Measurements from ENCODE around the gene SYTL2.

The SYTL2 gene

GRCh38 chr11:85755701-85756100 is 55.2 kb downstream of the SYTL2 start:
- Histone ChIP-seq H3K9me3 (ENCODE audit: low read depth, low read length) (no peaks in the 10 kb centered on the region), H3K36me3 (ENCODE audit: insufficient read depth, low read length) (no peaks in the 10 kb centered on the region), H3K4me3 (no peak overlapping the region), H3K27ac (no peak overlapping the region), H3K9ac (ENCODE audit: insufficient read length) (no peak overlapping the region)
- DNase-seq (ENCODE audit: low read depth, low spot score) = no peak
- TF ChIP-seq POLR2AphosphoS5 (IDR thresholded peaks at IDR 0.05; ENCODE audit: borderline replicate concordance, low read depth, low read length) (no peak), EZH2 (IDR thresholded peaks at IDR 0.05) (no peak), FOXP2 (optimal IDR thresholded peaks at IDR 0.05; ENCODE audit: control extremely low read depth, extremely low read length, insufficient read depth) (no peak)

GRCh38 chr11:85755285-85755684 is 55.7 kb downstream of the SYTL2 start:
- H3K9me3 ChIP-seq (ENCODE audit: low read depth, low read length) = no peaks in the 10 kb centered on the region
- no peak for DNase-seq (ENCODE audit: low read depth, low spot score)
- no peak overlapping the region for H3K4me3 ChIP-seq
- TF ChIP-seq POLR2AphosphoS5 (IDR thresholded peaks at IDR 0.05; ENCODE audit: borderline replicate concordance, low read depth, low read length) = no peak
- TF ChIP-seq EZH2 (IDR thresholded peaks at IDR 0.05) = no peak
- no peak for TF ChIP-seq FOXP2 (optimal IDR thresholded peaks at IDR 0.05; ENCODE audit: control extremely low read depth, extremely low read length, insufficient read depth)
- H3K9ac ChIP-seq (ENCODE audit: insufficient read length) = no peak overlapping the region
- no peaks in the 10 kb centered on the region for H3K36me3 ChIP-seq (ENCODE audit: insufficient read depth, low read length)
- no peak overlapping the region for H3K27ac ChIP-seq

- DNase-seq (ENCODE audit: low read depth, low spot score) = peak; percentile 51
- H3K36me3 ChIP-seq (ENCODE audit: insufficient read depth, low read length) = no peaks in the 10 kb centered on the region
- H3K27ac ChIP-seq = no peak overlapping the region
- no peaks in the 10 kb centered on the region for H3K9me3 ChIP-seq (ENCODE audit: low read depth, low read length)
- H3K9ac ChIP-seq (ENCODE audit: insufficient read length) = no peak overlapping the region
- no peak overlapping the region for H3K4me3 ChIP-seq
- TF ChIP-seq POLR2AphosphoS5 (IDR thresholded peaks at IDR 0.05; ENCODE audit: borderline replicate concordance, low read depth, low read length) = no peak
- TF ChIP-seq EZH2 (IDR thresholded peaks at IDR 0.05) = no peak
- TF ChIP-seq FOXP2 (optimal IDR thresholded peaks at IDR 0.05; ENCODE audit: control extremely low read depth, extremely low read length, insufficient read depth) = no peak
Observed at GRCh38 chr11:85752890-85753581, 57.9 kb downstream of the SYTL2 start.

- Histone ChIP-seq H3K36me3 (ENCODE audit: insufficient read depth, low read length) (no peaks in the 10 kb centered on the region), H3K9ac (ENCODE audit: insufficient read length) (no peak overlapping the region), H3K9me3 (ENCODE audit: low read depth, low read length) (no peaks in the 10 kb centered on the region), H3K4me3 (no peak overlapping the region), H3K27ac (no peak overlapping the region)
- no peak for TF ChIP-seq EZH2 (IDR thresholded peaks at IDR 0.05)
- no peak for TF ChIP-seq FOXP2 (optimal IDR thresholded peaks at IDR 0.05; ENCODE audit: control extremely low read depth, extremely low read length, insufficient read depth)
- TF ChIP-seq POLR2AphosphoS5 (IDR thresholded peaks at IDR 0.05; ENCODE audit: borderline replicate concordance, low read depth, low read length) = no peak
- DNase-seq (ENCODE audit: low read depth, low spot score) = no peak
Observed at GRCh38 chr11:85752201-85752889, 58.6 kb downstream of the SYTL2 start.

GRCh38 chr11:85751724-85752123 is 59.2 kb downstream of the SYTL2 start:
- Histone ChIP-seq H3K36me3 (ENCODE audit: insufficient read depth, low read length) (no peaks in the 10 kb centered on the region), H3K9me3 (ENCODE audit: low read depth, low read length) (no peaks in the 10 kb centered on the region), H3K9ac (ENCODE audit: insufficient read length) (no peak overlapping the region), H3K4me3 (no peak overlapping the region), H3K27ac (no peak overlapping the region)
- DNase-seq (ENCODE audit: low read depth, low spot score) = no peak
- TF ChIP-seq EZH2 (IDR thresholded peaks at IDR 0.05) (no peak), FOXP2 (optimal IDR thresholded peaks at IDR 0.05; ENCODE audit: control extremely low read depth, extremely low read length, insufficient read depth) (no peak), POLR2AphosphoS5 (IDR thresholded peaks at IDR 0.05; ENCODE audit: borderline replicate concordance, low read depth, low read length) (no peak)

GRCh38 chr11:85750646-85751045 is 60.3 kb downstream of the SYTL2 start:
- no peak for DNase-seq (ENCODE audit: low read depth, low spot score)
- Histone ChIP-seq H3K36me3 (ENCODE audit: insufficient read depth, low read length) (no peaks in the 10 kb centered on the region), H3K9ac (ENCODE audit: insufficient read length) (no peak overlapping the region), H3K27ac (no peak overlapping the region), H3K4me3 (no peak overlapping the region), H3K9me3 (ENCODE audit: low read depth, low read length) (no peaks in the 10 kb centered on the region)
- TF ChIP-seq POLR2AphosphoS5 (IDR thresholded peaks at IDR 0.05; ENCODE audit: borderline replicate concordance, low read depth, low read length) (no peak), FOXP2 (optimal IDR thresholded peaks at IDR 0.05; ENCODE audit: control extremely low read depth, extremely low read length, insufficient read depth) (no peak), EZH2 (IDR thresholded peaks at IDR 0.05) (no peak)

GRCh38 chr11:85749884-85750283 is 61.1 kb downstream of the SYTL2 start:
- DNase-seq (ENCODE audit: low read depth, low spot score) = no peak
- no peak overlapping the region for H3K27ac ChIP-seq
- no peaks in the 10 kb centered on the region for H3K9me3 ChIP-seq (ENCODE audit: low read depth, low read length)

GRCh38 chr11:85749287-85749834 is 61.6 kb downstream of the SYTL2 start:
- no peak for TF ChIP-seq EZH2 (IDR thresholded peaks at IDR 0.05)
- no peak for TF ChIP-seq FOXP2 (optimal IDR thresholded peaks at IDR 0.05; ENCODE audit: control extremely low read depth, extremely low read length, insufficient read depth)
- TF ChIP-seq POLR2AphosphoS5 (IDR thresholded peaks at IDR 0.05; ENCODE audit: borderline replicate concordance, low read depth, low read length) = no peak
- DNase-seq (ENCODE audit: low read depth, low spot score) = no peak
- H3K9ac ChIP-seq (ENCODE audit: insufficient read length) = no peak overlapping the region
- H3K4me3 ChIP-seq = no peak overlapping the region
- H3K9me3 ChIP-seq (ENCODE audit: low read depth, low read length) = no peaks in the 10 kb centered on the region
- H3K27ac ChIP-seq = no peak overlapping the region
- H3K36me3 ChIP-seq (ENCODE audit: insufficient read depth, low read length) = no peaks in the 10 kb centered on the region

More at GRCh38 chr11:85749884-85750283, 61.1 kb downstream of the SYTL2 start:
- no peak overlapping the region for H3K4me3 ChIP-seq
- no peak for TF ChIP-seq EZH2 (IDR thresholded peaks at IDR 0.05)
- no peak for TF ChIP-seq POLR2AphosphoS5 (IDR thresholded peaks at IDR 0.05; ENCODE audit: borderline replicate concordance, low read depth, low read length)
- no peak for TF ChIP-seq FOXP2 (optimal IDR thresholded peaks at IDR 0.05; ENCODE audit: control extremely low read depth, extremely low read length, insufficient read depth)
- no peak overlapping the region for H3K9ac ChIP-seq (ENCODE audit: insufficient read length)
- H3K36me3 ChIP-seq (ENCODE audit: insufficient read depth, low read length) = no peaks in the 10 kb centered on the region
